ENCODE results near the gene KRT86. TPM values are rescaled to one million over a fixed set of nuclear protein-coding genes. Genes with fewer than 3 reads are reported as not detected.
A peak's percentile ranks its signal among the peaks of the same experiment; 100 is the strongest.

The KRT86 gene
- total and polyA plus RNA-seq, 12 donors = 0.61 to 6.2 (median 1.3) TPM; not detected in 2

- Histone ChIP-seq H3K27ac (peak overlapping the region; percentile 73 to 92 (median 83)), H3K4me1 (replicated peaks in 1 of 2) (peaks cover 44 to 56% of the 10 kb centered on the region in 2 donors), H3K9me3 (replicated peaks in 1 of 3) (no peaks in the 10 kb centered on the region), H3K4me3 (no peak overlapping the region), H3K36me3 (replicated peaks in 1 of 2) (no peaks in the 10 kb centered on the region), H3K27me3 (no peaks in the 10 kb centered on the region)
- peak; percentile 70 to 85 (median 80) for DNase-seq
- 40 to 49% (median 45%) methylated on average over 9 to 10 of the region's 10 CpGs for WGBS, 4 donors
- intact Hi-C loops (cut with DNase I) = no loop called here
- peak in 1 of 2 donors; percentile 55 for TF ChIP-seq POLR2A (IDR thresholded peaks at IDR 0.05)
- no peak for TF ChIP-seq CTCF (IDR thresholded peaks at IDR 0.05)
Measured at GRCh38 chr12:52246720-52247621, 27.5 kb upstream of the KRT86 start.

DNA sequence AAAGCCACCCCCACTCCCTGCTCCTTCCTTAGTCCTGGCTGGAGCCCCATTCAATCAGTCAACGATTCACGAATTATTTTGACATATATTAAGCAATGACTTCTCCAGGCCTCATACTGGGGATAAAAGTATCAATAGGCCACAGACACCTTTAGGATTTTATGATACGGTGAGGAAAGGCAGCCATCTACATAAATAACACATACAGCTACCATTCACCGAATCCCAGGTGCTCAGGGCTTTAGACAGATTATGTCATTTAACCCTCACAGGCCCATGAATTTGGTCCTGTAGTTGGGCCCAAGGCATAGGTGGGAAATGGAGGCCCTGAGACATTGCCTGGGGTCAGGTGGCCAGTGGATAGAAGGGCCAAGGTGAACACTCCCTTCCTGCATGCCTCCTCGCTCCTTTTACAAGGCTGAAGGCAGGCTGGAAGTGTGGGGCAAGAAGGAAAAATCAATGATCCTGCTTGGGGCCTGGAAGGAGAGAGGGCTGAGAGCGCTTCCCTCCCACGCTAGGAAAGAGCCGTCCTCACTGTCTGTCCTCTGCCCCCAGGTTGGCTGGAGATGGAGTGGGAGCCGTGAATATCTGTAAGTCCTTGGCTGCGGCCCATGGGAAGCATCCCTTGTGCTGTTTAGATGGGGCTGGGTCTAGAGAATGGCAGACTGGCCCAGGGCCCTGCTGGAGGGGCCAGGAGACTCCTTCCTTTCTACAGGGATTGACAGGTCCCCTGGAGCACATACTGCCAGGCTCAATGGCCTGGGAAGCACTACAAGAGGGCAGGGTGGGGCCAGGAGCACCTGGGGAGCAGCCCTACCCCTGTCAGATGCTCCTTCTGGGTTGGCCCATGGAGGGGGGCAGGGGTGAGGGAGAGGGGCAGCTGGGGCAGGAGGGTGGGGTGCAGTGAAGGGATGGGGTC lies 26.6 kb upstream of the KRT86 start:
- Histone ChIP-seq H3K27ac (peak overlapping the region; percentile 73 to 92 (median 83)), H3K4me3 (no peak overlapping the region), H3K9me3 (replicated peaks in 1 of 3) (no peaks in the 10 kb centered on the region), H3K36me3 (replicated peaks in 1 of 2) (no peaks in the 10 kb centered on the region), H3K4me1 (replicated peaks in 1 of 2) (peaks cover 44 to 56% of the 10 kb centered on the region in 2 donors), H3K27me3 (no peaks in the 10 kb centered on the region)
- 56 to 63% (median 59%) methylated on average over 10 of the region's 10 CpGs for WGBS, 4 donors
- DNase-seq = peak in 1 of 7 donors; percentile 19
- TF ChIP-seq CTCF (IDR thresholded peaks at IDR 0.05) (no peak), POLR2A (IDR thresholded peaks at IDR 0.05) (no peak)
- intact Hi-C loops (cut with DNase I) = no loop called here

- WGBS, 4 donors = 80 to 87% (median 81%) methylated on average over 15 to 18 of the region's 18 CpGs
- Histone ChIP-seq H3K4me1 (replicated peaks in 1 of 2) (peaks cover 39 to 48% of the 10 kb centered on the region in 2 donors), H3K9me3 (replicated peaks in 1 of 3) (no peaks in the 10 kb centered on the region), H3K27me3 (no peaks in the 10 kb centered on the region), H3K27ac (peak overlapping the region in 4 of 5 donors; percentile 73 to 92 (median 85)), H3K4me3 (no peak overlapping the region), H3K36me3 (replicated peaks in 1 of 2) (no peaks in the 10 kb centered on the region)
- TF ChIP-seq POLR2A (IDR thresholded peaks at IDR 0.05) = peak in 1 of 2 donors; percentile 30
- TF ChIP-seq CTCF (IDR thresholded peaks at IDR 0.05) = no peak
- intact Hi-C loops (cut with DNase I) = no loop called here
- peak; percentile 62 to 89 (median 87) for DNase-seq
Measured at GRCh38 chr12:52248541-52249461, 25.6 kb upstream of the KRT86 start.
